Mononuclear cell (primary cell): Measurements from ENCODE around the gene CLDN9. TPM values are rescaled to one million over a fixed set of nuclear protein-coding genes. Genes with fewer than 3 reads are reported as not detected.

Source experiments
- H3K27me3 ChIP-seq: 2 replicates; pipeline ENCODE4 v1.6.0; 2011; ENCODE audit warnings: low read length, control low read depth; ENCODE audit not compliant: insufficient read depth
- H3K4me1 ChIP-seq: 2 replicates; pipeline ENCODE4 v1.5.1; 2011; ENCODE audit warnings: mild to moderate bottlenecking, low read length, control low read depth; ENCODE audit not compliant: insufficient read depth
- H3K4me3 ChIP-seq: 2 replicates; pipeline ENCODE4 v1.5.1; 2011; ENCODE audit warnings: mild to moderate bottlenecking, low read length, moderate library complexity
- H3K9me3 ChIP-seq: 2 replicates; pipeline ENCODE4 v1.5.1; 2011; ENCODE audit warnings: low read depth, mild to moderate bottlenecking, control low read depth, low read length
- total RNA-seq: library from RNA; depleted of rRNA; stranded (reverse); fragments of >200 nt; gene quantifications from one replicate; pipeline ENCODE4 v1.2.3, GENCODE V29; 2012

Gene CLDN9, protein sequence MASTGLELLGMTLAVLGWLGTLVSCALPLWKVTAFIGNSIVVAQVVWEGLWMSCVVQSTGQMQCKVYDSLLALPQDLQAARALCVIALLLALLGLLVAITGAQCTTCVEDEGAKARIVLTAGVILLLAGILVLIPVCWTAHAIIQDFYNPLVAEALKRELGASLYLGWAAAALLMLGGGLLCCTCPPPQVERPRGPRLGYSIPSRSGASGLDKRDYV
- total RNA-seq = not detected

DNA sequence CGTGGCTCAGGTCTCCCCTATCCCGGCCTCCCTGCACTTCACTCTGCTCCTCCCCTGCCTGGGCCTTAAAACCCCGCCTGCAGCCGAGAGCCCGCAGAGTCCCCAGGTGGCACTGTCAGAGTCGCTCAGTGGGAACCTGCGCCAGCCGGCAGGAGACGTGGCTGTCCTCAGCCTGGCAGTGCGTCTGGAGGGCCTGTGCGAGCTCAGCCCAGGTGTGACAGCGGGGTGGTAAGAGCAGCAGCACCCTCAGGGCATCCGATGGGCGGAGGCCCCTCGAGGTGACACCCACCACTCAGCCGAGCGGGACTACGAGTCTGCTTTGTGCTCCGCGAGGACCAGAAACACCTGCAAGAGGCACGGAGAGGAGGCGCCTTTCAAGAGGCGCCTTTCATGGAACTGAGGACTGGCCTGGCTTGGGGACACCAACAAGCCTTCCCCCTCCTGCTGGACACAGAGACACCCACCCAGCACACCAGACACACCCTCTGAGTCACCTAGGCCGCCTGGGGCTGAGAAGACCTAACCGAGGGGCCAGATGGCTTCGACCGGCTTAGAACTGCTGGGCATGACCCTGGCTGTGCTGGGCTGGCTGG lies at the start of gene CLDN9:
TSS of gene CLDN9 (plus strand) at position 96 of the 593 bp plus-strand sequence. CDS start at position 536, 440 bp downstream.
- no peaks in the 10 kb centered on the region for H3K9me3 ChIP-seq
- H3K4me1 ChIP-seq = peaks cover 19% of the 10 kb centered on the region
- peaks cover under 1% of the 10 kb centered on the region for H3K27me3 ChIP-seq
- H3K4me3 ChIP-seq = no peak within 1 kb of the TSS

DNA sequence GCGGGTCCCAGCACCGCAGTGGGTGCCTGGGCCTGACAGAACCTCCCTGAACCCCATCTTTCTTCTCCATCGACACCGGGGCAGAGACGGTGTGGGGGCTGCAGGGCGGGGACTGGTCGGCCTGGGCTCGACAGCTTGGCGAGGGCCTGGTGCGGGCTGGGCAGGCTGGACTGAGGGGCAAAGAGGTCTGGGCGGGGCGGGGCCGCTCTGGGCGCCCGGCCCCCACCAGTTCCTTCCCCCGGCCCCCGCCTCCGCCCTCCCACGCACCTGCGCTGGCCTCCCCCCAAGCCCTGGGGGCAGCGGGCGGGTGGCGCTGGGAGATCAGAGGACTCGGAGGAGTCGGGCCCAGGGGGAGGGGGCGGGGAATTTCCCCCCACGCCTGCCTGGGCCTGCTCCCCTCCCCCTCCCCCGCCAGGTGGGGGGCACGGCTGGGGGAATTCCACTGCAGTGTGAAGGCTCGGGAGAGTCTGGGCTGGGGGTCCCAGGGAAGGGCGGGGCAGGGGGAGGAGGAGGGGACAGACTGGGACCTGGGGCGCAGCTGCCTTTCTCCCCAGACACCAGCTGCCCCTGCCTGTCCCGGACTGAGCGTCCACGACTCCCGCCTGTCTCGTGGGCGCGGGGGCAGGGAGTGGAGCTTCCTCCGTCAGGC lies 49.5 kb upstream of the CLDN9 start:
- no peaks in the 10 kb centered on the region for H3K9me3 ChIP-seq
- no peak overlapping the region for H3K4me3 ChIP-seq
- peaks cover 42% of the 10 kb centered on the region for H3K27me3 ChIP-seq
- peaks cover 59% of the 10 kb centered on the region for H3K4me1 ChIP-seq

DNA sequence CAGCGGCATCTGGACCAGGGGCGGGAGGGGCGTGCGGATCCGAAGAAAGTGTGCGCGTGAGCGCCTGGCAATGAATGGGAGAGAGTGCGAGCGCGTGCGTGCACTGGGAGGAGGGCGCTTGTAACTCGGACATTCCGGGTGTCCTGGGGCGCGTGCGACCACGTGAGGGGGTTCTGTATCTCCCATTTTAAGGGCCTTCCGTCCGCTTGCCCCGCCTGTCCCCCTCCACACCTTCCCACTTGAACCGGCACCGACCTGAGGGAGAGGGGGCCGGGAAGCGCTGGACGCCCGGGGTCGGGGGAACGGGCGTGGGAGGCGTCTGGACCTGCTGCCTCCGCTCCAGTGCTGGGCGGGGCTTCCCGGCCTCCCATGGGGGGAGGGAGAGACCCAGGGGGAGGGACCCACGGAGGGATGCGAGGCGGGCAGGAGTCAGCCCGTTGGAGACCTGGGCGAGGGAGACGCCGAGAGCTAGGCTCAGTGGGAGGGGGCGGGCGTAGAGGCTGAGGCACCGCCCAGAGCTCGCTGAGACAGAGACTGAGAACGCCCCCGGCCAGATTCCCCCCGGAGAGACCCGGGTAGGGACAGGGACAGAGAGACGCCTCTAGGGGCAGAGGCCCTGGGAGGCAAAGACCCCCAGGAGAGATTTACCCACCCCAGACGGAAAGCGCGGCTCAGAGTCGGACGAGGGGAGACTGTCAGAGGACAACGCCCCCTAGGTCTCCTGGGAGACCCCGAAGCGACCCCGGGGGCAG lies 48.8 kb upstream of the CLDN9 start, which contains the start of gene KREMEN2:
TSS of gene KREMEN2 (plus strand) at position 553 of the 752 bp plus-strand sequence. CDS start 246 bp downstream, outside the sequence.
- Histone ChIP-seq H3K9me3 (no peaks in the 10 kb centered on the region), H3K4me3 (peak within 1 kb of the TSS; percentile 25), H3K4me1 (peaks cover 66% of the 10 kb centered on the region), H3K27me3 (peaks cover 46% of the 10 kb centered on the region)

DNA sequence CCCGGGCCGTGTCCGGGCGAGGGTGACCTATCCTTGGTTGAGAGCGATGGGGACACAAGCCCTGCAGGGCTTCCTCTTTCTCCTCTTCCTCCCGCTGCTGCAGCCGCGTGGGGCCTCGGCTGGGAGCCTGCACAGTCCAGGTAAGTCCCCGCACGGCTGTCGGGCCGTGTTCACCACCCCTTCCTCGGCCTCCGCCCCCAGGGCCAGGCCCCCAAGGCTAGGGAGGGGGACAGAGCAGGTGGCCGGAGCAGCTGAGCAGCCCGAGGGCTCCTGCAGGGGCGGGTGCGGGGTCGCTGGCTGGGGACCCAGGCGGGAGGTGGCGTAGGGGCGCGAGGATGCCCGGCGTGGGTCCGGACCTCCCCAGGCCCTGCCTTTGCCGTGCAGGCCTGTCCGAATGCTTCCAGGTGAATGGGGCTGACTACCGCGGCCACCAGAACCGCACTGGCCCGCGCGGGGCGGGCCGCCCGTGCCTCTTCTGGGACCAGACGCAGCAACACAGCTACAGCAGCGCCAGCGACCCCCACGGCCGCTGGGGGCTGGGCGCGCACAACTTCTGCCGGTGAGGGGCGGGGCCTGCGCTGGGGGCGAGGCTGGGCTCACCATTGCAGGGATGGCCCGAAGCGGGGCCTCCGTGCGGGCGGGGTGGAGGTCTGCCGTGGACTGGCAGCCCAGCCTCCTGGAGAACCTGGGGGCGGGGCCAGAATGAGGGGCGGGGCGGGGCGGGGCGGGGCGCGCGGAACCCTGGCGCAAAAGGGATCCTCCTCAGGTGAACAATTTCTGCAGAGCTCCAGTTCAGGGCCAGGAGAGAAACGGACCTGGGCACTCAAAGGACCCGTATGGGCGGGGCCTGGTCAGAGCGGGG lies 48.0 kb upstream of the CLDN9 start:
- peak overlapping the region; percentile 25 for H3K4me3 ChIP-seq
- peaks cover 68% of the 10 kb centered on the region for H3K4me1 ChIP-seq
- H3K9me3 ChIP-seq = no peaks in the 10 kb centered on the region
- H3K27me3 ChIP-seq = peaks cover 46% of the 10 kb centered on the region

DNA sequence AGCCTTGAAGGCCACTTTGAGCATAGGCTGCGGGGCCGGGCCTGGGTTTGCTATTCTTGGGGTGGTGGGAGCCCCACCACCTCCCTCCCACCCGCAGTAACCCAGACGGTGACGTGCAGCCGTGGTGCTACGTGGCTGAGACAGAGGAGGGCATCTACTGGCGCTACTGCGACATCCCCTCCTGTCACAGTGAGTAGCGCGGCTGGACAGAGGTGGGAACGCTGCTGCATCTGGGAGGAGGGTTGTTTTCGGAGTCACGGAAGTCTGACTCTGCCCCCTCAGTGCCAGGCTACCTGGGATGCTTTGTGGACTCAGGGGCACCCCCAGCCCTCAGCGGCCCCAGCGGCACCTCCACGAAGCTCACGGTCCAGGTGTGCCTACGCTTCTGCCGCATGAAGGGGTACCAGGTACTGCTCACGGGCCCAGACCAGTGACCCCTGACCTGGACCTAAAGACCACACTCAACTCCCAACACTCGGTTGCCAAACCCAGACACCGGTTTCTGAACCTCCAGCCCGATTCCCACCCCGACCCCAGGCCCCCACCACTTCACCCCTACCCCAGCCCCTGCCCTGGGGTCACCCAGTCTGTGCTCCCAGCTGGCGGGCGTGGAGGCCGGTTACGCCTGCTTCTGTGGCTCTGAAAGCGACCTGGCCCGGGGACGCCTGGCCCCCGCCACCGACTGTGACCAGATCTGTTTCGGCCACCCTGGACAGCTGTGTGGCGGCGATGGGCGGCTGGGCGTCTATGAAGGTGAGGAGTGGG lies 46.5 kb upstream of the CLDN9 start:
- H3K4me1 ChIP-seq = peaks cover 80% of the 10 kb centered on the region
- H3K9me3 ChIP-seq = no peaks in the 10 kb centered on the region
- peaks cover 46% of the 10 kb centered on the region for H3K27me3 ChIP-seq
- H3K4me3 ChIP-seq = no peak overlapping the region

DNA sequence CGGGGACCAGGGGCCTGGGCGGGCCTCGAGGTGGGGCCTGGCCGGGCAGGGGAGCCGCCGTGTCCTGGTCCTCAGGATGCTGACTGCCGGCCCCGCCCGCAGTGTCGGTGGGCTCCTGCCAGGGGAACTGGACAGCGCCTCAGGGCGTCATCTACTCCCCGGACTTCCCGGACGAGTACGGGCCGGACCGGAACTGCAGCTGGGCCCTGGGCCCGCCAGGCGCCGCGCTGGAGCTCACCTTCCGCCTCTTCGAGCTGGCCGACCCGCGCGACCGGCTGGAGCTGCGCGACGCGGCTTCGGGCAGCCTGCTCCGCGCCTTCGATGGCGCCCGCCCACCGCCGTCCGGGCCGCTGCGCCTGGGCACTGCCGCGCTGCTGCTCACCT lies 45.9 kb upstream of the CLDN9 start:
- no peaks in the 10 kb centered on the region for H3K9me3 ChIP-seq
- H3K4me1 ChIP-seq = peaks cover 76% of the 10 kb centered on the region
- peaks cover 46% of the 10 kb centered on the region for H3K27me3 ChIP-seq
- no peak overlapping the region for H3K4me3 ChIP-seq

DNA sequence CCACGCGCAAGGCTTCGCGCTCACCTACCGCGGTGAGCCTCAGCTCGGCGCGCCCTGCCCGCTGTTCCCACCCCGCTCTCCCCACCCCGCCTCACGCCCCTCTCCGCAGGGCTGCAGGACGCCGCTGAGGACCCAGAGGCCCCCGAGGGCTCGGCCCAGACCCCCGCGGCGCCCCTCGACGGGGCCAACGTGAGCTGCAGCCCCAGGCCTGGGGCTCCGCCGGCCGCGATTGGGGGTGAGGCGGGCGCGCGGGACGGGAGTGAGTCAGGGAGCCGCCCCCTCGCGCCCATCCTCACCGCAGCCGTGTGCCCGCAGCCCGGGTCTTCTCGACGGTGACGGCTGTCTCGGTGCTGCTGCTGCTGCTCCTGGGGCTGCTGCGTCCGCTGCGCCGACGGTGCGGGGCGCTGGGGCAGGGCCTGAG lies 45.5 kb upstream of the CLDN9 start:
- H3K4me1 ChIP-seq = peaks cover 72% of the 10 kb centered on the region

DNA sequence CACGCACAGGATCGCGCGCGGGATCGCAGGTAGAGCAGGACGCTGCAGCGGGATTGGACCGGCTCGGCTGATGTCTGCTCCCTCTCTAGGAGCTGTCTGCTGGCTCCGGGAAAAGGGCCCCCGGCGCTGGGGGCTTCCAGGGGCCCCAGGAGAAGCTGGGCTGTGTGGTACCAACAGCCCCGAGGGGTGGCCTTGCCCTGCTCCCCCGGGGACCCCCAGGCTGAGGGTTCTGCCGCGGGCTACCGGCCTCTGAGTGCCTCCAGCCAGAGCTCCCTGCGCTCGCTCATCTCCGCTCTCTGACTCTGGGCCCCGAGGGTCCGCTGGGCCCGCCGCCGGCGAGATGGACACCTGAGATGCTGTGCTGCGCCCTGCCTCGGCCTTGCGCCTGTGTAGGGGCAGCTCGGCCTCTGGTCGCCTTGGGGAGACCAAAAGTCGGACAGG lies 45.0 kb upstream of the CLDN9 start:
- H3K4me1 ChIP-seq = peaks cover 67% of the 10 kb centered on the region
- peaks cover 37% of the 10 kb centered on the region for H3K27me3 ChIP-seq

More for the DNA sequence above, 45.5 kb upstream of the CLDN9 start:
- Histone ChIP-seq H3K27me3 (peaks cover 42% of the 10 kb centered on the region), H3K9me3 (no peaks in the 10 kb centered on the region), H3K4me3 (no peak overlapping the region)

DNA sequence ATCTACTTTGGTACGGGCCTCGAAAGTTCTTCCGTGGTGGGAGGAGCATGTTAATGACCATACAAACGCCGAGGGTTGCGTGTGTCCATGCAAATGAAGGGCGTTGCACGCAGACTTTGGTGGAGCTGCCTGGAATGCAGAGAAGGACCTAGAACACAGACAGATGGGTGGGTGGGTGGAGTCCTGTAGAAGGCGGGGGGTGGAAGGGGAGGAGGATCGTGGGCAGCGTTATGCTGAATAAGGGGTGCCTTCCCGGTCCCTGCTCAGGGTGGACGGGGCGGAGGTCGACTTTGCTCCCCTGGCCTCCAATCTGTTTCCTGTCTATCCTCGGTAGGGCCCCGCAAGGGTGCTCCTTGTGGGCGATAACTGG lies 44.4 kb upstream of the CLDN9 start:
- Histone ChIP-seq H3K27me3 (peaks cover 34% of the 10 kb centered on the region), H3K9me3 (no peaks in the 10 kb centered on the region), H3K4me3 (peak overlapping the region; percentile 57), H3K4me1 (peaks cover 63% of the 10 kb centered on the region)

More for the DNA sequence above, 45.0 kb upstream of the CLDN9 start:
- H3K4me3 ChIP-seq = no peak overlapping the region
- H3K9me3 ChIP-seq = no peaks in the 10 kb centered on the region

DNA sequence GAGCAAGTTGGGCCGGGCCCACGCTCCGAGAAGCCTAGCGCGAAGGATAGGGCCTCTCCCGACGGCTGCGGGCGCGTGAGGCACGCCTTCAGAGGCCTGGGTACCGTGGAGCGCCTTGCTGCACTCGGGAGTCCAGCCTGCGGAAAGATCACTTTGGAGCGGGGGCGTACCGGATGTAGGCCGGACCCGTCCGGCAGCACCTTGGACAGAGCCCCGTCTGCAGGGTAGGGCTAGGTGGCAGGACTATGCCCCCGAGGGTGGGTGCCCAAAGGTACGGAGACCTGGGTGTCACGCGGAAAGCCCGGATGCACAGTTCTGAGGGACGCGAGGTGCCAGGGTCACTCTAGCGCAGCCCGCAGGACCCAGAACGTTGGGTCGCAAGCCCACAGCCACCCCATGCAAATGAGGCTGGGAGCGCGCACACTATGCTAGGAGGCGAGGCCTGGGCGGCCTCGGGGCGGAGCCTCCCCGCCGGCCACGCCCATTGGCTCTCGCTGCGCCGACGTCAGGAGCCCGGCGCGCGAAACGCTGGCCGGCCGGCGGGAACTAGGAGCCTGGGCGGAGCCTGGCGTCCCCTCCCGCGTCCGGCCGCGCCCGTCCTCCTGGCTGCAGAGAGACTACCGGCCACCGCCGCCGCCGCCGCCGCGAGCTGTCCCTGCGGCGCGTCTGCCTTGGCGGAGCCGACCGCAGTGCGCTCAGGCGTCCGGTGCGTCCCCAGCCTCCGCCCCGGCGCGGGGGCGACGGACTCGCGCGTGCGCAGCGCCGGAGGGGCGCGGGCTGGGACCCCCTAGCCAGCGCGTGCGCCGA lies 43.8 kb upstream of the CLDN9 start, which contains the start of gene PAQR4:
TSS of gene PAQR4 (plus strand) at position 611 of the 807 bp plus-strand sequence. CDS start 327 bp downstream, outside the sequence.
- Histone ChIP-seq H3K4me1 (peaks cover 58% of the 10 kb centered on the region), H3K27me3 (peaks cover 32% of the 10 kb centered on the region), H3K4me3 (peak within 1 kb of the TSS; percentile 57), H3K9me3 (no peaks in the 10 kb centered on the region)

DNA sequence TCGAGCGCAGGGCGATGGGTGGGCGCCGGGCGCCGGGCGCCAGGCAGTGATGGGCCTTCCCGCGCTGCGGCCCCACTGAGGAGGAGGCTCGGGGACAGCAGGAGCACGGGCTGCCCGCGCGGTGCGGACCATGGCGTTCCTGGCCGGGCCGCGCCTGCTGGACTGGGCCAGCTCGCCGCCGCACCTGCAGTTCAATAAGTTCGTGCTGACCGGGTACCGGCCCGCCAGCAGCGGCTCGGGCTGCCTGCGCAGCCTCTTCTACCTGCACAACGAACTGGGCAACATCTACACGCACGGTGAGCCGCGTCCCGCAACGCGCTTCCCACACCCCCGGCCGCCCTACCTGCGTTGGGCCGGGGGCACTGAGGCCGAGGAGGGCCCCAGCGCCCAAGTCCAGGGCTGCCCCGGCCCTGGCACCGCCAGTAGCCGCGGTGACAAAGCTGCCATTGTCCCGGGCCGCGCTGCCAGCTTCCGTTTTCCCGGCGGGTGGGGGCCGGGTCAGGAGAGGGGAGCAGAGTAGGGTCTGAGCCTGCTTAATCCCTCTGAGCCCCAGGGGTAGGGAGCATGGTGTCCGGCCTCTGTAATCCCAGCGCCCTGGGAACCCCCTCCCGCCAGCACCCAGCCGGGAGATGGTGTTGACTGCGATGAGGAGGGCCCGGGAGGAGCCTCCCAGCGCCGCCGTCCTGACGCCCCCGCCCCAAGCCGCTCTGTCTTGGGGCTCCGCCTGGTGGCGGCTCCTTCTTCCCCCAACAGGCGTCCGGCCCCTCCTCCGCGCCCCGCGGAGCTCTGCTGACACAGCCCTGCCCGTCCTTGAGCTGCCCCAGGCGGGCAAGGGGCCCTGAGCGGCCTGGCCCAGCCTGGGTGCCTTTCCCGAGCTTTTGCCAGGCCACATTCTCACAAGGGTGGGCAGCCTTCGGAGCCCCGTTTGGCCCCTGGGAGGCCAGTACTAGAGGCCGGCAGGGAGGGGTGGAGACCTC lies 42.9 kb upstream of the CLDN9 start:
- peaks cover 24% of the 10 kb centered on the region for H3K27me3 ChIP-seq
- H3K4me1 ChIP-seq = peaks cover 49% of the 10 kb centered on the region
- peak overlapping the region; percentile 57 for H3K4me3 ChIP-seq
- H3K9me3 ChIP-seq = no peaks in the 10 kb centered on the region

DNA sequence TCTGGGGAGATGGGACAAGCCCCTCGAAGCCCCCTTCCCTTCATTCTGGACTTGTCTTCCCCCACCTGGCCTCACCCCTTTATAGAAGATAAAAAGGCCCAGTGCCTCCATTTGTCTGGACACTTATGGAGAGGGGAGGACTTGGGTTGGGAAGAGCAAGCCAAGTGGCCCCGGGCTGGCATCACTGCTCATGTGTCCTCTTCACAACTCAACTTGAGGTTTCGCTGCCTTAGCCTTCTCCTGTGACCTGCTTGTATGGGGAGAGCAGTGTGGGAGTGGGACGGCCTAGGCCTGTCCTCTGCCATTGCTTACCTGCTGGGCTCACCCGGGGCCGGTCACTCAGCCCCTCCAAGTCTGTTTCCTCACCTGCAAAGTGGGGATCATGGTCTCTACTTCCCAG lies 42.2 kb upstream of the CLDN9 start:
- Histone ChIP-seq H3K4me1 (peaks cover 43% of the 10 kb centered on the region), H3K9me3 (no peaks in the 10 kb centered on the region), H3K4me3 (no peak overlapping the region), H3K27me3 (peaks cover 23% of the 10 kb centered on the region)
